HEK293 (cell line): Measurements from ENCODE around the gene ASTN2.

Source experiments
- CTCF ChIA-PET: fragments of 350-600 bp; formaldehyde crosslinking; extraction: SDS; loops from one replicate; lab custom pipeline; 2021; ENCODE audit warnings: antibody characterized with exemption; lab: Yijun Ruan, JAX
- POLR2A ChIA-PET: fragments of 300-600 bp; formaldehyde crosslinking; extraction: SDS; loops from one replicate; lab custom pipeline; 2020; ENCODE audit warnings: antibody characterized with exemption, inconsistent platforms; lab: Yijun Ruan, JAX
- H3K27ac ChIP-seq: fragments of 200-500 bp; sonication (Bioruptor generic); 2 replicates; pipeline ENCODE4 v1.5.1; 2014; ENCODE audit warnings: low read depth, low read length, control low read depth, inconsistent platforms; ENCODE audit errors: extremely low read depth
- H3K36me3 ChIP-seq, 2 experiments: fragments of 200-500 bp in 1 of 2; sonication (Bioruptor generic) in 1 of 2; 1 replicate in 1 of 2; 2 replicates in 1 of 2; pipeline ENCODE4 v1.5.1; 2014 to 2017; ENCODE audit warnings: inconsistent platforms in 2 of 2, low read length in 2 of 2; ENCODE audit not compliant: control insufficient read depth in 2 of 2, insufficient read depth in 1 of 2
- H3K4me1 ChIP-seq: fragments of 200-500 bp; sonication (Bioruptor generic); 2 replicates; pipeline ENCODE4 v1.5.1; 2014; ENCODE audit warnings: mild to moderate bottlenecking, low read length, inconsistent platforms; ENCODE audit not compliant: control insufficient read depth, insufficient read depth
- H3K4me3 ChIP-seq: 2 replicates; pipeline ENCODE4 v1.5.1; 2011; ENCODE audit warnings: low read depth, mild to moderate bottlenecking, control low read depth, low read length, moderate library complexity
- H3K9me3 ChIP-seq: fragments of 200-500 bp; sonication (Bioruptor generic); 2 replicates; pipeline ENCODE4 v1.5.1; 2014; ENCODE audit warnings: low read depth, low read length, inconsistent platforms; ENCODE audit not compliant: control insufficient read depth, insufficient read depth
- GLIS1 ChIP-seq: fragments of 450-650 bp; formaldehyde crosslinking; IDR thresholded peaks from 2 replicates; pipeline ENCODE4 v1.5.1; 2016; ENCODE audit warnings: missing biosample characterization, missing genetic modification characterization
- KLF1 ChIP-seq: fragments of 450-650 bp; formaldehyde crosslinking; IDR thresholded peaks from 2 replicates; pipeline ENCODE4 v1.5.1; 2016; ENCODE audit warnings: missing biosample characterization, missing genetic modification characterization
- REPIN1 ChIP-seq: fragments of 450-650 bp; formaldehyde crosslinking; IDR thresholded peaks from 2 replicates; pipeline ENCODE4 v1.5.1; 2017; ENCODE audit warnings: missing biosample characterization, missing genetic modification characterization, low read depth
- SALL2 ChIP-seq: fragments of 450-650 bp; formaldehyde crosslinking; IDR thresholded peaks from 2 replicates; pipeline ENCODE4 v1.5.0; 2017; ENCODE audit warnings: missing biosample characterization, mild to moderate bottlenecking, missing genetic modification characterization, borderline replicate concordance
- ZBTB1 ChIP-seq: fragments of 450-650 bp; formaldehyde crosslinking; IDR thresholded peaks from 2 replicates; pipeline ENCODE4 v1.5.1; 2016; ENCODE audit warnings: missing biosample characterization, missing genetic modification characterization
- ZBTB7A ChIP-seq: fragments of 450-650 bp; formaldehyde crosslinking; IDR thresholded peaks from 2 replicates; pipeline ENCODE4 v1.5.1; 2016; ENCODE audit warnings: low read depth, missing biosample characterization, missing genetic modification characterization
- ZNF169 ChIP-seq: fragments of 450-650 bp; formaldehyde crosslinking; IDR thresholded peaks from 2 replicates; pipeline ENCODE4 v1.5.1; 2016; ENCODE audit warnings: missing biosample characterization, missing genetic modification characterization
- ZNF324 ChIP-seq: fragments of 450-650 bp; formaldehyde crosslinking; IDR thresholded peaks from 2 replicates; pipeline ENCODE4 v1.5.1; 2016; ENCODE audit warnings: missing biosample characterization, missing genetic modification characterization
- ZNF335 ChIP-seq: fragments of 450-650 bp; formaldehyde crosslinking; conservative IDR thresholded peaks from 2 replicates; pipeline ENCODE4 v1.5.1; 2016; ENCODE audit warnings: missing biosample characterization, missing genetic modification characterization
- ZNF555 ChIP-seq: fragments of 450-650 bp; formaldehyde crosslinking; conservative IDR thresholded peaks from 2 replicates; pipeline ENCODE4 v1.5.1; 2017; ENCODE audit warnings: missing biosample characterization, mild to moderate bottlenecking, missing genetic modification characterization, inconsistent platforms
- ZNF658 ChIP-seq: fragments of 450-650 bp; formaldehyde crosslinking; IDR thresholded peaks from 2 replicates; pipeline ENCODE4; 2016; ENCODE audit warnings: missing biosample characterization, missing genetic modification characterization
- ZNF837 ChIP-seq: fragments of 450-650 bp; formaldehyde crosslinking; IDR thresholded peaks from 2 replicates; pipeline ENCODE4 v1.5.1; 2016; ENCODE audit warnings: missing biosample characterization, missing genetic modification characterization
- ZSCAN30 ChIP-seq: fragments of 450-650 bp; IDR thresholded peaks from 2 replicates; pipeline ENCODE4 v1.5.1; 2018; ENCODE audit warnings: missing biosample characterization, mild to moderate bottlenecking, missing genetic modification characterization, moderate library complexity
- TF ChIP-seq, protein P1 (sequence below): fragments of 450-650 bp; formaldehyde crosslinking; IDR thresholded peaks from 2 replicates; pipeline ENCODE4 v1.5.1; 2017; ENCODE audit warnings: missing biosample characterization, mild to moderate bottlenecking, missing genetic modification characterization, moderate library complexity
- TF ChIP-seq, protein P2 (sequence below): fragments of 450-650 bp; formaldehyde crosslinking; IDR thresholded peaks from 2 replicates; pipeline ENCODE4 v1.5.0; 2017; ENCODE audit warnings: missing biosample characterization, missing genetic modification characterization, borderline replicate concordance
- TF ChIP-seq, protein P3 (sequence below): fragments of 450-650 bp; formaldehyde crosslinking; IDR thresholded peaks from 2 replicates; pipeline ENCODE4 v1.5.1; 2016; ENCODE audit warnings: missing biosample characterization, missing genetic modification characterization

ASTN2 gene

DNA sequence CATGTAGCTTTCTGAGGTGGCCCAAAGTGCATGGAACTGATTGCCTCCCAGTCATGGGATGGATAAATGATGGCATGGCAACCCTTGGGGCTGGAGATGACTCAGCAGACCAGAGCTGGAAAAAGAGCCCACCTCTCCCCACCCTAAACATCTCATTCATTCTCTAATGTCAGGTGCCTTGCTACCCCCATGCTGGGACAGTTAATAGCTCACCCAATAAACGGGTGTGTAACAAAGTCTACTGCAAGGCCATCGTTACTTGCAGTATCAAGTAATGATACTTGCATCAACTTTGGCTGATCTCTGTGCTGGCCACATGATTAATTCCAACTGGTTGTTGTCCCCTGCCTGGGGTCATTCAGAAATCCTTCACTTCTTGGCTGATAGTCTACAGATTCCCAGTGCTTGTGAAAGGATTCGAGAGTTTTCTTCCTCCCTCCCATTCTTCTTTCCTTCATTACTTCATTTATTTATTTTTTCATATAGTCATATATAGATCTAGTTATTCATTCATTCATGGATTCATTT, 850.5 kb downstream of the ASTN2 start (continued):
- no peak for TF ChIP-seq ZNF169
- no peak for TF ChIP-seq SALL2
- no peak for TF ChIP-seq ZNF658 (tag by site-specific recombination)
- TF ChIP-seq, protein P1, sequence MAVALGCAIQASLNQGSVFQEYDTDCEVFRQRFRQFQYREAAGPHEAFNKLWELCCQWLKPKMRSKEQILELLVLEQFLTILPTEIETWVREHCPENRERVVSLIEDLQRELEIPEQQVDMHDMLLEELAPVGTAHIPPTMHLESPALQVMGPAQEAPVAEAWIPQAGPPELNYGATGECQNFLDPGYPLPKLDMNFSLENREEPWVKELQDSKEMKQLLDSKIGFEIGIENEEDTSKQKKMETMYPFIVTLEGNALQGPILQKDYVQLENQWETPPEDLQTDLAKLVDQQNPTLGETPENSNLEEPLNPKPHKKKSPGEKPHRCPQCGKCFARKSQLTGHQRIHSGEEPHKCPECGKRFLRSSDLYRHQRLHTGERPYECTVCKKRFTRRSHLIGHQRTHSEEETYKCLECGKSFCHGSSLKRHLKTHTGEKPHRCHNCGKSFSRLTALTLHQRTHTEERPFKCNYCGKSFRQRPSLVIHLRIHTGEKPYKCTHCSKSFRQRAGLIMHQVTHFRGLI (tag by site-specific recombination): no peak
- TF ChIP-seq KLF1 (tag by site-specific recombination): no peak

DNA sequence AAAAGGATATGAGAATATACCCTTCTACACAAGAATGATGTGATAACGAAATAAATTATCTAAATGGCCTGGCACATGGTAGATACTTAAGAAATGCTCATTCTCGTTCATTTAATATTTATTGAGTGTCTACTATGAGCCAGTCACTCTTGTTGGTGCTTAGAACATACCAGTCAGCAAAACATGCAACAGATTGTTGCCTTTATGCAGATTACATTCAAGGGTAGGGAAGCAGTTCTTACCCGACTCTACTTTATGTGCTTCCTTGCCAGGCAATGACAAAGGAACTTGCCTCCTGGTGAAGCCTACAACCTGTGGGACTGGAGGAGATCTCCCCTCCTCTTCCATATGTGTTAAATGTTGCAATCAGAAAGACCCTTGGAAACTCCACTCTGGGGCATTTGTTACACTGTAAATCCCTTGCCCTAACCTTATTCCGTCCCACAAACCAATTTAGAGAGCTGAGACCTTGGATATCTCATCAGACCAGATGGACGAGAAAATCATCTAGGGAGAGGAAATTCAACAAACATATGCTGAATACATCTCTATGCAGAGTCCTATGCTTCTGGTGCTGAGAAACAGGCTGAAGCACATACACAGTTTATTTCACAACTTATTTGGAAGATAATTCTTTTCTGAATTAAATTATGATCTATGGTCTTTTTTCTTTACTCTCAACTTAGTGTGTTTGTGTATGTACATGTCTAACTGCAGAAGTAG, 855.9 kb downstream of the ASTN2 start:
- no peak for TF ChIP-seq ZNF837 (tag by site-specific recombination)
- TF ChIP-seq, protein P2, sequence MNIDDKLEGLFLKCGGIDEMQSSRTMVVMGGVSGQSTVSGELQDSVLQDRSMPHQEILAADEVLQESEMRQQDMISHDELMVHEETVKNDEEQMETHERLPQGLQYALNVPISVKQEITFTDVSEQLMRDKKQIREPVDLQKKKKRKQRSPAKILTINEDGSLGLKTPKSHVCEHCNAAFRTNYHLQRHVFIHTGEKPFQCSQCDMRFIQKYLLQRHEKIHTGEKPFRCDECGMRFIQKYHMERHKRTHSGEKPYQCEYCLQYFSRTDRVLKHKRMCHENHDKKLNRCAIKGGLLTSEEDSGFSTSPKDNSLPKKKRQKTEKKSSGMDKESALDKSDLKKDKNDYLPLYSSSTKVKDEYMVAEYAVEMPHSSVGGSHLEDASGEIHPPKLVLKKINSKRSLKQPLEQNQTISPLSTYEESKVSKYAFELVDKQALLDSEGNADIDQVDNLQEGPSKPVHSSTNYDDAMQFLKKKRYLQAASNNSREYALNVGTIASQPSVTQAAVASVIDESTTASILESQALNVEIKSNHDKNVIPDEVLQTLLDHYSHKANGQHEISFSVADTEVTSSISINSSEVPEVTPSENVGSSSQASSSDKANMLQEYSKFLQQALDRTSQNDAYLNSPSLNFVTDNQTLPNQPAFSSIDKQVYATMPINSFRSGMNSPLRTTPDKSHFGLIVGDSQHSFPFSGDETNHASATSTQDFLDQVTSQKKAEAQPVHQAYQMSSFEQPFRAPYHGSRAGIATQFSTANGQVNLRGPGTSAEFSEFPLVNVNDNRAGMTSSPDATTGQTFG (tag by site-specific recombination): no peak
- no peak for TF ChIP-seq ZBTB7A
- no peak for TF ChIP-seq ZSCAN30 (tag by site-specific recombination)
- TF ChIP-seq ZNF324: no peak
- TF ChIP-seq, protein P3, sequence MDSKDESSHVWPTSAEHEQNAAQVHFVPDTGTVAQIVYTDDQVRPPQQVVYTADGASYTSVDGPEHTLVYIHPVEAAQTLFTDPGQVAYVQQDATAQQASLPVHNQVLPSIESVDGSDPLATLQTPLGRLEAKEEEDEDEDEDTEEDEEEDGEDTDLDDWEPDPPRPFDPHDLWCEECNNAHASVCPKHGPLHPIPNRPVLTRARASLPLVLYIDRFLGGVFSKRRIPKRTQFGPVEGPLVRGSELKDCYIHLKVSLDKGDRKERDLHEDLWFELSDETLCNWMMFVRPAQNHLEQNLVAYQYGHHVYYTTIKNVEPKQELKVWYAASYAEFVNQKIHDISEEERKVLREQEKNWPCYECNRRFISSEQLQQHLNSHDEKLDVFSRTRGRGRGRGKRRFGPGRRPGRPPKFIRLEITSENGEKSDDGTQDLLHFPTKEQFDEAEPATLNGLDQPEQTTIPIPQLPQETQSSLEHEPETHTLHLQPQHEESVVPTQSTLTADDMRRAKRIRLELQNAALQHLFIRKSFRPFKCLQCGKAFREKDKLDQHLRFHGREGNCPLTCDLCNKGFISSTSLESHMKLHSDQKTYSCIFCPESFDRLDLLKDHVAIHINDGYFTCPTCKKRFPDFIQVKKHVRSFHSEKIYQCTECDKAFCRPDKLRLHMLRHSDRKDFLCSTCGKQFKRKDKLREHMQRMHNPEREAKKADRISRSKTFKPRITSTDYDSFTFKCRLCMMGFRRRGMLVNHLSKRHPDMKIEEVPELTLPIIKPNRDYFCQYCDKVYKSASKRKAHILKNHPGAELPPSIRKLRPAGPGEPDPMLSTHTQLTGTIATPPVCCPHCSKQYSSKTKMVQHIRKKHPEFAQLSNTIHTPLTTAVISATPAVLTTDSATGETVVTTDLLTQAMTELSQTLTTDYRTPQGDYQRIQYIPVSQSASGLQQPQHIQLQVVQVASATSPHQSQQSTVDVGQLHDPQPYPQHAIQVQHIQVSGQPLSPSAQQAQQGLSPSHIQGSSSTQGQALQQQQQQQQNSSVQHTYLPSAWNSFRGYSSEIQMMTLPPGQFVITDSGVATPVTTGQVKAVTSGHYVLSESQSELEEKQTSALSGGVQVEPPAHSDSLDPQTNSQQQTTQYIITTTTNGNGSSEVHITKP (tag by site-specific recombination): no peak
- TF ChIP-seq ZBTB1 (tag by site-specific recombination): no peak
- TF ChIP-seq ZNF335 (tag by site-specific recombination): no peak
- TF ChIP-seq ZNF555 (tag by site-specific recombination): no peak
- TF ChIP-seq GLIS1 (tag by site-specific recombination): no peak
- TF ChIP-seq REPIN1: no peak
- no peak overlapping the region for H3K4me3 ChIP-seq
- H3K9me3 ChIP-seq: no peaks in the 10 kb centered on the region
- H3K36me3 ChIP-seq: no peaks in the 10 kb centered on the region
- H3K4me1 ChIP-seq: no peaks in the 10 kb centered on the region
- H3K27ac ChIP-seq: no peak overlapping the region
- ChIA-PET CTCF (interaction anchor here (1.0 kb wide), 1 partner anchor 64 kb away, joined by 3 read pairs; no protein-coding TSS in a partner anchor), POLR2A (no interaction called here)
